GM12801 (cell line): ENCODE results near the gene C2orf92.

Experiments used
- CTCF ChIP-seq: IDR thresholded peaks from one replicate; pipeline ENCODE4 v1.5.1; 2011; ENCODE audit warnings: control low read depth; ENCODE audit not compliant: insufficient read length; ENCODE audit errors: extremely low read depth

C2orf92 gene

GRCh38 chr2:97716695-97717612 lies 47.4 kb downstream of the C2orf92 start:
- TF ChIP-seq CTCF, result no peak

GRCh38 chr2:97717613-97717995 lies 48.1 kb downstream of the C2orf92 start:
- TF ChIP-seq CTCF, result no peak

- no peak for TF ChIP-seq CTCF
These were observed 48.8 kb downstream of the C2orf92 start for GRCh38 chr2:97718051-97718882.

- TF ChIP-seq CTCF, result no peak
These were observed 49.4 kb downstream of the C2orf92 start for GRCh38 chr2:97718942-97719341.

GRCh38 chr2:97719362-97720155 lies 50.0 kb downstream of the C2orf92 start:
- TF ChIP-seq CTCF, result no peak

- TF ChIP-seq CTCF, result no peak
These were observed 51.2 kb downstream of the C2orf92 start for GRCh38 chr2:97720746-97721145.

- TF ChIP-seq CTCF, result no peak
These were observed 52.7 kb downstream of the C2orf92 start for GRCh38 chr2:97722227-97722626.
